Stimulated activated CD8-positive, alpha-beta memory T cell treated with anti-CD3 and anti-CD28 coated beads, Interleukin-4, amount 100 ng/mL, for 1 hour (primary cell): ENCODE results near the gene IPO8.
"Not testable (repeated sequence)": the region's sequence is repeated elsewhere in the genome, so short reads cannot be mapped to it uniquely, and the experiment has no call there.

Source experiments
- DNase-seq, 2 donors: peaks; one replicate each; pipeline ENCODE4 v3.0.0-alpha.2; 2020; ENCODE audit warnings: low read depth in 2 of 2, low spot score in 1 of 2

The IPO8 gene

GRCh38 chr12:30610718-30611117 lies 85.0 kb downstream of the IPO8 start:
- no peak for DNase-seq

GRCh38 chr12:30609819-30610218 lies 85.8 kb downstream of the IPO8 start:
- DNase-seq, result not testable (repeated sequence)

- DNase-seq, result not testable (repeated sequence)
These were observed 91.4 kb downstream of the IPO8 start for GRCh38 chr12:30604302-30604701.

GRCh38 chr12:30603129-30603528 lies 92.5 kb downstream of the IPO8 start:
- DNase-seq, result no peak

- DNase-seq, result no peak
These were observed 93.0 kb downstream of the IPO8 start for GRCh38 chr12:30602678-30603077.

GRCh38 chr12:30599608-30600007 lies 96.1 kb downstream of the IPO8 start:
- DNase-seq, result no peak

- no peak for DNase-seq
These were observed 96.8 kb downstream of the IPO8 start for GRCh38 chr12:30598889-30599288.

GRCh38 chr12:30595742-30596141 lies 99.9 kb downstream of the IPO8 start:
- no peak for DNase-seq

- no peak for DNase-seq
These were observed 101.2 kb downstream of the IPO8 start for GRCh38 chr12:30594509-30594908.

GRCh38 chr12:30588572-30588971 lies 107.1 kb downstream of the IPO8 start:
- not testable (repeated sequence) for DNase-seq

GRCh38 chr12:30587782-30588181 lies 107.9 kb downstream of the IPO8 start:
- no peak for DNase-seq

GRCh38 chr12:30585877-30586276 lies 109.8 kb downstream of the IPO8 start:
- no peak for DNase-seq

- no peak for DNase-seq
These were observed 112.7 kb downstream of the IPO8 start for GRCh38 chr12:30582943-30583342.

- no peak for DNase-seq
These were observed 115.3 kb downstream of the IPO8 start for GRCh38 chr12:30580344-30580743.
